Subcutaneous abdominal adipose tissue (tissue), 5 donors: ENCODE measurements around the gene HHIPL1.

Experiments used
- H3K27ac ChIP-seq: one replicate; pipeline ENCODE4 v1.7.0; 2013; ENCODE audit warnings: low read depth, mild to moderate bottlenecking, inconsistent platforms, low read length, moderate library complexity
- H3K27me3 ChIP-seq, 5 donors: one replicate each; pipeline ENCODE4 v1.7.0; 2013; ENCODE audit warnings: low read length in 5 of 5, inconsistent platforms in 1 of 5; ENCODE audit not compliant: control insufficient read depth in 5 of 5, insufficient read depth in 4 of 5
- H3K36me3 ChIP-seq, 5 donors: one replicate each; pipeline ENCODE4 v1.7.0; 2013; ENCODE audit warnings: low read length in 5 of 5; ENCODE audit not compliant: control insufficient read depth in 5 of 5, insufficient read depth in 5 of 5
- H3K4me1 ChIP-seq, 5 donors: one replicate each; pipeline ENCODE4 v1.7.0; 2013; ENCODE audit warnings: low read length in 5 of 5, mild to moderate bottlenecking in 3 of 5, moderate library complexity in 1 of 5; ENCODE audit not compliant: control insufficient read depth in 5 of 5, insufficient read depth in 5 of 5
- H3K4me3 ChIP-seq, 5 donors: one replicate each; pipeline ENCODE4 v1.7.0; 2013; ENCODE audit warnings: low read length in 5 of 5, low read depth in 1 of 5
- H3K9ac ChIP-seq, 5 donors: one replicate each; pipeline ENCODE4 v1.7.0; 2013; ENCODE audit warnings: low read length in 5 of 5, mild to moderate bottlenecking in 4 of 5, moderate library complexity in 3 of 5
- H3K9me3 ChIP-seq, 5 donors: one replicate each; pipeline ENCODE4 v1.7.0; 2013; ENCODE audit warnings: low read length in 5 of 5; ENCODE audit not compliant: control insufficient read depth in 5 of 5
- donor health status: healthy.
- donor health status: healthy.
- donor health status: healthy.
- donor health status: healthy.
- donor health status: healthy.

HHIPL1 gene

GRCh38 chr14:99602054-99602787 is 42.7 kb upstream of the HHIPL1 start:
- H3K9ac ChIP-seq, result peak overlapping the region in 2 of 5 donors; percentile 8 to 9
- no peaks in the 10 kb centered on the region for H3K9me3 ChIP-seq
- H3K4me3 ChIP-seq, result peak overlapping the region in 4 of 5 donors; percentile 33 to 61 (median 50)
- no peaks in the 10 kb centered on the region for H3K36me3 ChIP-seq
- peaks cover 6 to 72% (median 36%) of the 10 kb centered on the region in 5 donors for H3K4me1 ChIP-seq
- H3K27me3 ChIP-seq, result peaks cover 0 to 3% (median 3%) of the 10 kb centered on the region in 5 donors
- no peak overlapping the region for H3K27ac ChIP-seq

- Histone ChIP-seq H3K36me3 (no peaks in the 10 kb centered on the region), H3K27me3 (peaks cover 0 to 3% (median 3%) of the 10 kb centered on the region in 5 donors), H3K27ac (no peak overlapping the region), H3K9ac (peak overlapping the region in 2 of 5 donors; percentile 8 to 9), H3K4me3 (peak overlapping the region in 4 of 5 donors; percentile 31 to 71 (median 50)), H3K4me1 (peaks cover under 1 to 65% (median 32%) of the 10 kb centered on the region in 5 donors), H3K9me3 (no peaks in the 10 kb centered on the region)
Observed at GRCh38 chr14:99602788-99603415, 42.0 kb upstream of the HHIPL1 start.

GRCh38 chr14:99603471-99604277 is 41.3 kb upstream of the HHIPL1 start, which contains the start of gene CCDC85C:
Gene CCDC85C (minus strand): TSS chr14:99604207. CDS start chr14:99603959, 248 bp downstream.
- H3K27ac ChIP-seq, result no peak within 1 kb of the TSS
- H3K27me3 ChIP-seq, result peaks cover 0 to 3% (median 3%) of the 10 kb centered on the region in 5 donors
- no peaks in the 10 kb centered on the region for H3K36me3 ChIP-seq
- H3K4me1 ChIP-seq, result peaks cover 0 to 61% (median 32%) of the 10 kb centered on the region in 5 donors
- no peaks in the 10 kb centered on the region for H3K9me3 ChIP-seq
- peak within 1 kb of the TSS in 4 of 5 donors; percentile 33 to 79 (median 64) for H3K9ac ChIP-seq
- H3K4me3 ChIP-seq, result peak within 1 kb of the TSS in 4 of 5 donors; percentile 66 to 81 (median 77)

GRCh38 chr14:99604278-99604765 is 40.6 kb upstream of the HHIPL1 start:
- Histone ChIP-seq H3K4me3 (peak overlapping the region in 4 of 5 donors; percentile 66 to 81 (median 77)), H3K9me3 (no peaks in the 10 kb centered on the region), H3K36me3 (no peaks in the 10 kb centered on the region), H3K9ac (peak overlapping the region in 4 of 5 donors; percentile 33 to 79 (median 64)), H3K27ac (no peak overlapping the region), H3K4me1 (peaks cover 0 to 54% (median 32%) of the 10 kb centered on the region in 5 donors), H3K27me3 (peaks cover 0 to 3% (median 3%) of the 10 kb centered on the region in 5 donors)

GRCh38 chr14:99604766-99605298 is 40.1 kb upstream of the HHIPL1 start:
- Histone ChIP-seq H3K27ac (no peak overlapping the region), H3K36me3 (no peaks in the 10 kb centered on the region), H3K4me1 (peaks cover 0 to 51% (median 32%) of the 10 kb centered on the region in 5 donors), H3K9ac (peak overlapping the region in 4 of 5 donors; percentile 33 to 79 (median 64)), H3K27me3 (peaks cover 0 to 3% (median 3%) of the 10 kb centered on the region in 5 donors), H3K9me3 (no peaks in the 10 kb centered on the region), H3K4me3 (peak overlapping the region in 4 of 5 donors; percentile 66 to 81 (median 77))

GRCh38 chr14:99605299-99605961 is 39.5 kb upstream of the HHIPL1 start:
- Histone ChIP-seq H3K4me1 (peaks cover 0 to 45% (median 32%) of the 10 kb centered on the region in 5 donors), H3K9me3 (no peaks in the 10 kb centered on the region), H3K27ac (no peak overlapping the region), H3K4me3 (peak overlapping the region; percentile 65 to 81 (median 74)), H3K9ac (peak overlapping the region in 4 of 5 donors; percentile 57 to 79 (median 67)), H3K36me3 (no peaks in the 10 kb centered on the region), H3K27me3 (peaks cover 0 to 3% (median 0%) of the 10 kb centered on the region in 5 donors)

GRCh38 chr14:99606359-99606758 is 38.6 kb upstream of the HHIPL1 start:
- no peak overlapping the region for H3K9ac ChIP-seq
- no peaks in the 10 kb centered on the region for H3K9me3 ChIP-seq
- peaks cover 0 to 37% (median 29%) of the 10 kb centered on the region in 5 donors for H3K4me1 ChIP-seq
- H3K36me3 ChIP-seq, result no peaks in the 10 kb centered on the region
- peaks cover 0 to 3% (median 0%) of the 10 kb centered on the region in 5 donors for H3K27me3 ChIP-seq
- no peak overlapping the region for H3K4me3 ChIP-seq
- no peak overlapping the region for H3K27ac ChIP-seq

- Histone ChIP-seq H3K27ac (no peak overlapping the region), H3K9me3 (no peaks in the 10 kb centered on the region), H3K27me3 (peaks cover 0 to 1% (median 0%) of the 10 kb centered on the region in 5 donors), H3K36me3 (no peaks in the 10 kb centered on the region), H3K4me1 (peaks cover 0 to 17% (median 9%) of the 10 kb centered on the region in 5 donors), H3K9ac (no peak overlapping the region), H3K4me3 (no peak overlapping the region)
Observed at GRCh38 chr14:99608591-99608990, 36.3 kb upstream of the HHIPL1 start.
